GM04504 (cell line): ENCODE results near the gene DLGAP4.

Experiments
- DNase-seq: peaks from one replicate; pipeline ENCODE4 v3.0.0-alpha.2; 2012; ENCODE audit warnings: low read depth

The DLGAP4 gene, protein sequence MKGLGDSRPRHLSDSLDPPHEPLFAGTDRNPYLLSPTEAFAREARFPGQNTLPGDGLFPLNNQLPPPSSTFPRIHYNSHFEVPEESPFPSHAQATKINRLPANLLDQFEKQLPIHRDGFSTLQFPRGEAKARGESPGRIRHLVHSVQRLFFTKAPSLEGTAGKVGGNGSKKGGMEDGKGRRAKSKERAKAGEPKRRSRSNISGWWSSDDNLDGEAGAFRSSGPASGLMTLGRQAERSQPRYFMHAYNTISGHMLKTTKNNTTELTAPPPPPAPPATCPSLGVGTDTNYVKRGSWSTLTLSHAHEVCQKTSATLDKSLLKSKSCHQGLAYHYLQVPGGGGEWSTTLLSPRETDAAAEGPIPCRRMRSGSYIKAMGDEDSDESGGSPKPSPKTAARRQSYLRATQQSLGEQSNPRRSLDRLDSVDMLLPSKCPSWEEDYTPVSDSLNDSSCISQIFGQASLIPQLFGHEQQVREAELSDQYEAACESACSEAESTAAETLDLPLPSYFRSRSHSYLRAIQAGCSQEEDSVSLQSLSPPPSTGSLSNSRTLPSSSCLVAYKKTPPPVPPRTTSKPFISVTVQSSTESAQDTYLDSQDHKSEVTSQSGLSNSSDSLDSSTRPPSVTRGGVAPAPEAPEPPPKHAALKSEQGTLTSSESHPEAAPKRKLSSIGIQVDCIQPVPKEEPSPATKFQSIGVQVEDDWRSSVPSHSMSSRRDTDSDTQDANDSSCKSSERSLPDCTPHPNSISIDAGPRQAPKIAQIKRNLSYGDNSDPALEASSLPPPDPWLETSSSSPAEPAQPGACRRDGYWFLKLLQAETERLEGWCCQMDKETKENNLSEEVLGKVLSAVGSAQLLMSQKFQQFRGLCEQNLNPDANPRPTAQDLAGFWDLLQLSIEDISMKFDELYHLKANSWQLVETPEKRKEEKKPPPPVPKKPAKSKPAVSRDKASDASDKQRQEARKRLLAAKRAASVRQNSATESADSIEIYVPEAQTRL

DNA sequence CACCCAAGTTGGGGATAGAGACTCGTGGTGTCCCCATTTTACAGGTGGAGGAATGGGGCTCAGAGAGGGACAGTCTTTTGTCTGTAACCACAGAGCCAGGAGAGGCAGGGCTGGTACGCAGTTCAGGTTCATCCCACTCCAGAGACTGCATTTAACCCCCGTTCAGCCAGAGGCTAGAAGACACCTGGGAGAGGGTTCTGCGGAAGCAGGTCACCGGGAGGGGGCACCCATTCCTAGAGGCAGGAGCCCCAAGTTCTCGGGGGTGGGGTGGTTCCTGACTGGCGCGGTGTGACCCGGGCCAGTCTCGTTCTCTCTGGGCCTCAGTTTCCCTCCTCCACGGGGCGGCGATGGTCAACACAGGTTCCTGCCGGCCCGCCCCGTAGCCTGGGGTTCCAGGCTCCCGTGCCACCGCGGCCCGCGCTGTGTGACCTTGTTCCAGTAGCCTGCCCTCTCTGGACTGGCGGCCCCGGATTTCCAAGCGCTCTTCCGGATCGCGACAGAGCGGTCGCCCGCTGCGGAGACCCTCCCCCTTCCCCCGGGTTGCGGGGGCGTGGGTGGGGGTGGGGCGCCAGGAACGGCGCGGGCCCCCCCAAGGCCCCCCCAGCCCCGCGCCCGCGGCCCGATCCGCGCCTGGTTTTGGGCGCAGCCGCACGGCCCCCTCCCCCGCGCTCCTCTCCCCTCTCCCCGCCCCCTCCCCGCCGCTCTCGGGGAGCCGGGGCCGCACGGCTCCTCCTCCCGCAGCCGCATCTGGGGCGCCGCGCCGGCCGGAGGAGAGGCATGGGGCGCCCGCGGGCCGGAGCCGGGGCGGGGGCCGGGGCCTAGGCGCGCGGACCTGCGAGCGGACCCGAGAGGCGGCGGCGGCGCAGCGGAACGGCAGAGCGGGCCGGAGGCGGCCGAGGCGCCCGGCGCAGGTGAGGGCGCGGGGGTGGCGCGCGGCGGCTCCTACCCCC is at the start of gene DLGAP4:
DLGAP4 (plus strand) TSS at position 738 of the 950 bp plus-strand sequence. CDS start 125,379 bp downstream, outside the sequence.
- no peak for DNase-seq

DNA sequence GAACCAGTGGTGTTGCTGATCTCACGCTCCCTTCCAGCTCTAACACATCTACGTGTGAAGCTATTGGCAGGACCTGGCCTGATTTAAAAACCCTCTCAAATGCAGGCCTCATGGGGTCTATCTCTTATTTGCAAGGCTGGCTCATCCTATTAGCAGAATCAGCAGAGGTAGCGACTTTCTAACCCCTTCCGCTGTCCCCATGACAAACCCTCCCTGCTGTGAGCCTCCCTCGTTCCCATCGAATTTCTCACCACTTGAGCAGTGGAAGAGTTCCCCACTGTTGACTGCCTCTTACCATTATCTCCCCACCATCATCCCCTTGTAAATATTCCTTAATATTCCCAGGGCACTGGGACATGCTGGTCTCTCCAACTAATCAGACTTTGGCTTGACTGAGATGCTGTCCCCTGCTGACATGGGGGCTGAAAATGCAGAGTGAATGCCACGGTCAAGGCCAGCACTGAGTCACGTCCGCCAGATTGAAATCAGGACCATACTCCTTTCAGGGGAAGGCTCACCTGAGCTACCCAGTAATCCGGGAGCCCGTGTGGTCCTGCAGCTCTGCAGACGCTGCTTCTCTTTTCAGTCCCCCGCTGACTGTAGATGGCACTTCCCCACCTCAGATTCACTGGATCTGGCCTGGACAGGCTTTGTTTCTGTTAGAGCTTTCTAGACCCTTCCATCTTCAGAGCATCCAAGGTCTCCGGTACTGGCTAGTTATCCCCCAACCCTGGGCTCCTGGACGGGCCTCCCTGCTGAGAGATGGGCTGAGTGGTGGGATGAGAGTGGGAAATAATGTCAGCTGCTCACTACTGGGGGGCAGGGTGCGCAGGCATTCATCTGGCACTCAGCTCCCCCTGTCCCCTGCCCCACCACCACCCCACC is 46.7 kb upstream of the DLGAP4 start:
- DNase-seq, result no peak

DNA sequence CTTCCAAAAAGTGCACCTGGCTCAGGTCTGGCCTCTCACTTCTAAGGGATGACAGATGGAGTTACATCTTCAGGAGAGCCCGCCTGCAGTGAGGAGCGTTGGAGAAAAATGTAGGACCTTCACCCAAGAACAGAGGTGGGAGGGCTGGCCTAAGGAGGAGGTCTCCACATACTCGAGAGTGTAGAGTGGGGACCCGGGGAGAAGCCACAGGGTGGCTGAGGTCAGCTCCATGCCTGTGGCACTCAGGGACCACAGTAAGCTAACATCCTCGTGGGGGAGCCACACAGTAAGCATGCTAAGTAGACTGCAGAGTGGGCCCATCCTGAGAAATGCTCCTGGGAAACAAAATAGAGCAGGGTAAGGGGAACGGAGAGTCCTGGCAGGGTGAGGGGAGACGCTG is 45.8 kb upstream of the DLGAP4 start:
- no peak for DNase-seq

DNA sequence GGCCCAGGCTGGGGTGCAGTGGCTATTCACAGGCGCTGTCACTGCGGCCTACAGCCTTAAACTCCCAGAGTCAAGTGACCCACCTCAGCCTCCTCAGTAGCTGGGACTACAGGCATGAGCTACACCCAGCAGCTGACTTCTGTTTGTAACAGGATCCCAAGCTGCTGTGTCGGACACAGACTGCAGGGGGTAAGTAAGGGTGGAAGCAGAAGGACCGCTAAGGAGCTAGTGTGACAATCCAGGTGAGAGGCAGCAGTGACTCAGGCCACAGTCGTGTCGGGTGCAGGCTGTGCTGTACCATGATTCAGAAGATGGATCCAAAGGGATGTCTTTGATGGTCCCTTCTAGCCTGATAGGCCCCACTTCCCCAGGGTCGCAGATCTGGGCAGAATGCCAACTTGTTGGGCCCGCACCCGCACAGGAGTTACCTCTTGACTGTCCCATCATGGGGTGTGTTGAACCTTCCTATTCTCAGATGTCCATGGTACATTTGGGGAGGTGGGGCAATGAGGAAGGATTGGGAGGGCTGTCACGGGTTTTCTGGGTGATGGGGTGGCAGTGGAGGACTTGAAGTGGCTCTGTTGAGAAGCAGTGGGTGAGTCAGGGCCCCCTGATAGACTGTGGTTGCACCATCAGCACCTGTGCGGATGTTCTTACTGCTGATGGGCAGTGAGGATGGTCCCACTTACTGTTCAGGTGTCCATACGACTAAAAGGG is 44.6 kb upstream of the DLGAP4 start:
- DNase-seq, result no peak

DNA sequence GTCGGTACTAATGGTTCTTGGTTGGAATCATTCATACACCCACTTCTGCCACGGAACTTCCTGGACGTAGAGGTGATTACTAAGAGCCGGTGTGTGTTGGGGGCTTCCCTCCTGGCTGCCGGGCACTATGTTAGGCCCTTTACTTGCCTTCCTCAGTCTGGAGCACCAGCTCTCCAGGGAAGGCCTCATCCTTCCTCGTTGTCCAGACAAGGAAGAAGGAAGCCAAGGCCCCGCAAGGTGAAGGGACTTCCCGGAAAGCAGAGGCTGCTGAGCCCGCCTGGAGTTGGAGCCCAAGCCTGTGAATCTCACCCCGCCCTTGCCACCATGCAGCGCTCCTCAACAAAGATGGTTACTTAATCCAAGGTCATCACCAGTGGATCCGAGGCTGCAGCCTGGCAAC is 43.7 kb upstream of the DLGAP4 start:
- DNase-seq, result no peak

DNA sequence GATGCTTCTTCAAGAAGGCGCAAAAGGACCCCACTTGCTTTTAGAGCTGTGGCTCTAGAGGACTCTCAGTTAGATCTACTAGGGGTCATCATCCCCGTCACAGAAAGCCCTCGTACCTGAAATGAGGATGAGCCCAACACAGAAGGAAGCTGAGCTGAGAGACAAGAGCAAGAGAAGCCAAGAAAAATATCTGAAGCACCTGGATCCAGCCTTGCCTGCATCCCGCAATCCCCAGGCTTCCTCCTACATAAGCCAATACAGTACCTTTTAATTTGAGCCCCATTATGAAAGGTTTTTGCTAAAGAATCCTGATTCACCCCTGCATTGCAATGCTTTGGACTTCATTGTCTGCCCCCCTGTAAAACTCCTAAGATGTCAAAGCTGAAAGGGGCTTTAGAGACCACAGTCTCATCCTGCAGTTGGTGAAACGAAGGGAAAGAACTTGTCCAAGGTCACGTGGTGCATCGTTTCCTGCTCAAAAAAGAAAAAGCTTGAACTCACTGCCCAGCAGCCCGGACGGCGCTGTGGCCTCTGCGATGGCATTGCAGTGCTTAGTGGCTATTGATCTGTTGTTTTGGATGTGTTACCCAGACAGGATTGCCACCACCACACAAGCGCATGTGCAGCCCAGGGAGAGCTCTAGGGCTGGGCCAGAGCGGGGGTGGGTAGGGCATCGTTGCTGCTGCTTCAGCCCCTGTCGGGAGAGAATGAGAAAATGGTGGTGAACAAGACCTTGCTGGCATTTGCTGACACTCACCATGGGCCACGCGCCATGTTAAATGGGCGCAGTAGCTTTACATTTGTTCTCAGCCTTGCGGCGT is 41.5 kb upstream of the DLGAP4 start:
- no peak for DNase-seq

DNA sequence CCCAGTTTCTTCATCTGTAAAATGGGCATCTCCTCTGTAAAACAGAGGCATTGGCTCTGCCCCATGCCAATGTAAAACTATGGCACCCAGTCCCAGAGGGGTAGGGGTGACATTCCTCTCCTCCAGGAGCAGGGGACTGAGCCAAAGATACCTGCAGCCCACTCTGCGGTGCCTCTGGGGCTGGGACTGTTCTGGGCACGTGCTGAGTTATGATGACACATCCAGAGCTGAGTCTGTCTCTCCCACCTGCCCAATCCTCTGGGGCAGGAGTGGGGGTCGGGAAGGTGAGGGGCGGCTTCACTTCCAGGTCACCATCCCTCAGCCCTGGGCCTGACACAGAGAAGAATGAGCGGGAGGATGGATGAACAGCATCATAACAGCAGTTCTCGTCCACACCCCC is 40.0 kb upstream of the DLGAP4 start:
- DNase-seq, result no peak

DNA sequence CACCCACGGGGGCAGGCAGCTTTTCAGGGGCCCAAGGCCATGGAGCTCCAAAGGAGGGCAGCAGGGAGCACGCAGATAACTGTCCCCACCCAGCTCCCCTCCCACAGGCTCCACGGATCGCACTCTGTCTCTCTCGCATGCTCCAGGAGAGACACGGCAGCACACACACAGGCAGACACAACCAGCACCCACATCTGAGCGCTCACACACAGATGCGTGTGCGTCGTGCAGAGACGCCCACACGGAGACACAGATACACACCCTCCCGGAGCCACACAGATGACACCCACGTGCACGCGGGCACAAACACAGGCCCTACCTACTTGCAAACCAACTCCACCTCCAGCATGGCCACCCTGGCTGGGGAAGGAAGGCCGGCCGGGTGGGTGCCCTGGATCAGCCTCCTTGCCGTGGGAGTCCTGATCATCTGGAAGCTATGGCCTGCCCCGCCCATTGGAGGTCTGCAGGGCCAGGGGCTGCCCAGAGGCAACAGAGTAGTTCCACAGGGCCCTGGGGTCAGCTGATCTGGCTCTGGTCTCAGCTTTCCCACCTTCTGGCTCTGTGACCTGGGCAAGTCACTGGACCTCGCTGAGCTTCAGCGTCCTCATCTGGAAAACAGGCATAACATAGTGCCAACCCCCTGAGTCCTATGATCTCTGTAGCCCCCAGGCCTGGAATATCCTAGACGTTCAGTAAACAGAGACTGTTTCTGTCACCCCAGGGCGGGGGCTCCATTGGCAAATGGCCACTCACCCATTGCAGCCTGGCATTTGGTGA is 38.3 kb upstream of the DLGAP4 start:
- no peak for DNase-seq

DNA sequence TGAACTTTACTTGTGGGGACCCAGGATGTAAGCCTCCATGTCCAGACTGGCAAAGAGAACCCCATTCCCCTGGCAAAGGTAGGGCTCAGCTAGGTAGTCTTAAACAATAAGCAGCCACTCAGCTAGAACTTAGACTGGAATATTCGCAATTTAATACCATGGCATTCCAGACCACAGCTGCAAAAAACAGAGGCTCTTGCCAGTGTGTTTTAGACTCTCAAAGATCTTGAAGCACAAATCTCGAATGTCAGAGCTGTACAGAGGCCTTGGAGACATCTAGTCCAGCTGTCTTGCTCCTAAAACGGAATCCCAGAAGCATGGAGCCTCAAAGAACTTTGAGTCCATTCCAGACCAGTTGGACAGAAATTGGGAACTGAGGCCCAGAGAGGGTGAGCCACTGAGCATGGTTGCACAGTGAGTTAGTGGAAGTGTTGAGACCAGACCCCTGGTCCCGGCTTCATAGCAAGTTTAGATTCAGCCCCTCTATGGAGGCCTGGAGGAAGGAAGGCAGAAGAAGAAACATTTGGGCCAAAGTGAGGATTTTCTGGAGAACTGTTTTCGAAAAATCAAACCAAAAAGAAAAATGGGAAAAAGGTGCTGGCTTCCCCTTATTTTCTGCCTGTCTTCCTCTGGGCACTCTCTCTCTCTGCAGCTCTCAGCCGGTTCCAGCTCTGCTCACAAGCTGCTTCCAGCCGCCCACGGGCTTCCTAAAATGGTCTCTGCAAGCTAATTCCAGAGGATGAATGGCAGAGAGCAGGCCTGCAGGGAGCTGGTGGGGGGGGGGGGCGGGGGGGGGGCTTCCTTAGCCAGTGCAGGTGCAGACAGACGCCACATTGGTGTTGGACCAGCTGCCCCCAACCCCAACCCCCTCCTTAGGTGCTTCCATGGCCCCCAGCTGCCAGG is 37.4 kb upstream of the DLGAP4 start:
- DNase-seq, result no peak

DNA sequence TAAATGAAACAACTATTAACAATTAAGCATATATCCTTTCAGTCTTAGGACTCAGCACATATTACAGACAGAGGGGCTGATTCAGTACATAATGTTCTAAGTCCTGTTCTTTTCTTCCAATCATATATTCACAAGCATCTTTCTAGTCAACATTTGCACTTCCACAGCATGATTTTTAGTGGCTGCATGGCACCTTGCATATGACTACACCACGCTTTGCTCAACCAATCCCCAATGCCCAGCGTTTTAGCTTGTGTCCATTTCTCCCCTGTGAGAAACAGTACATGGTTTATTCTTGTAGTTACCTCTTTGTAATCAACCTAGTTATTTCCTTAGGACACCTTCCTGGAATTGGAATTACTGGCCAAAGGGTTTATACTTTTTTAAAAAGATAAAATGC is 36.6 kb upstream of the DLGAP4 start:
- no peak for DNase-seq

DNA sequence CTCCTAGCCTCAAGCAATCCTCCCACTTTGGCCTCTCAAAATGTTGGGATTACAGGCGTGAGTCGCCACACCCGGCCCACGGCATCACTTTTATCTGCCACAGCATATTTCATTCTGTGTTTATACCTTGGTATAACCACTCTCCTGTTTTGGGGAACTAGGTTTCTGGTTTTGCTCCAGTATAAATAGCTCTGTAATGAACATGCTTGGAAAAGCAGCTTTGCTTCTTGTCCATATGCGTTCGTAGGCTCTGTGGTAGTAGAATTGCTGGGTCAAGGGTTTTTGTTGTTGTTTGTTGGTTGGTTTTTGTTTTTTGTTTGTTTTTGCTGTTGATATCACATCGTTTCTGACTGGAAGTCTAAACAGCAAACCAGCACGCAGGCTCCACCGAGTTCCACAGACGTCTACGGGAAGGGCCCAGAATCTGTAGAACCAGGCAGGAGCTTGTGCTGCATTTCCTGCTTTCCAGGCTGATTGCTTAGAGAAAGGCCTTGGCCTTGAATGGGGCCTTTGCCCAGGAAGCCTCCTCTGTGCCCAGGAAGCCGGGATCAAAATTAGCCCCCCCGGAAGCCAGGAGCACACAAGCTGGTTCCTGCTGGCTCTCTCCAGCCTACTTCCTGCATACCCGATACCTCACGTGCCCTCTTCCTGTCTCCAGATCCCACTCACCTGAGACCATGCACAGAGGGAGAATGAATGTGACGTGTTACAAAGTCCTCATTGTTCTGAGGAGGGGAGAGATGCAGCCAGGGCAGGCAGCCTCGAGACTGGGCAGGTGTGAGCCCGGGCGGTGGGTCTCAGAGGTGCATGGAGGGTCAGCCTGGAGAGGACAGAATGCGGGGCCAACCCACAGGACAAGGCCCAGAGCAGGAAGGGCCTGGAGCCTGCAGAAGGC is 35.1 kb upstream of the DLGAP4 start:
- DNase-seq, result no peak

DNA sequence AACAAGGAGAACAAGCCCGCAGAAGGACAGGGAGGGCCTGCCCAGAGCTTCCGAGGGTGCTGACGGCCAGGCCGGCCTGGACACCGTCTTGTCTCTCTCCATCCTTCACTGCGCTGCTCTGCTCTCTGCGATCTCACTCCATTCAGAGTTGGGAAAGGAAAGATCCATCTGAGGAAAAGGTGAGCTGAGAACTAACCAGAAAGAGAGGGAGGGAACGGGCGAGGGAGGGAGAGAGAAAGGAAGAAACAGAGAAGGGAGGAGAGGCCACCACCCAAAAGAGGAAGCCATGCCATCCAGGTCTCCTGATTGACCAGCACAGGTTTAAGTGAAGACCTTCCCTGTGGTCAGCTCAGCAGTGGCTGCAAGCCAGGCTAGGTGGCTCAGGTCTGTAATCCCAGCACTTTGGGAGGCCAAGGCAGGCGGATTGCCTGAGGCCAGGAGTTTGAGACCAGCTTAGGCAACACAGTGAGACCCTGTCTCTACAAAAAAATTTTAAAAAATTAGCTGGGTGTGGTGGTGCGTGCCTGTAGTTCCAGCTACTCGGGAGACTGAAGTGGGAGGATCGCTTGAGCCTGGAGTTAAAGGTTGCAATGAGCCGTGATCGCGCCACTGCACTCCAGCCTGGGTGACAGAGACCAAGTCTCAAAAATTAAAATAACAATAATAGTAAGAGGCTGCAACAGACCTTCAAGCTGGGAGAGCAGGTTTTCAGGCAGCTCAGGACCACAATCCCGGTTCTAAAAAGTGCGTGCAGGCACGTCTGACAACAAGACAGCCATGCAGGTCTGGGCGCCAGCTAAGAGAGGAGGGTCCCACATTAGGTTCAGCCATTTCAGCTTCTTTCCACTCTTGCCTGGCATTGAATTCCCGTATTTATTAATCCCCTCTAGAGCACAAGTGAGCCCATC is 34.2 kb upstream of the DLGAP4 start:
- DNase-seq, result no peak

DNA sequence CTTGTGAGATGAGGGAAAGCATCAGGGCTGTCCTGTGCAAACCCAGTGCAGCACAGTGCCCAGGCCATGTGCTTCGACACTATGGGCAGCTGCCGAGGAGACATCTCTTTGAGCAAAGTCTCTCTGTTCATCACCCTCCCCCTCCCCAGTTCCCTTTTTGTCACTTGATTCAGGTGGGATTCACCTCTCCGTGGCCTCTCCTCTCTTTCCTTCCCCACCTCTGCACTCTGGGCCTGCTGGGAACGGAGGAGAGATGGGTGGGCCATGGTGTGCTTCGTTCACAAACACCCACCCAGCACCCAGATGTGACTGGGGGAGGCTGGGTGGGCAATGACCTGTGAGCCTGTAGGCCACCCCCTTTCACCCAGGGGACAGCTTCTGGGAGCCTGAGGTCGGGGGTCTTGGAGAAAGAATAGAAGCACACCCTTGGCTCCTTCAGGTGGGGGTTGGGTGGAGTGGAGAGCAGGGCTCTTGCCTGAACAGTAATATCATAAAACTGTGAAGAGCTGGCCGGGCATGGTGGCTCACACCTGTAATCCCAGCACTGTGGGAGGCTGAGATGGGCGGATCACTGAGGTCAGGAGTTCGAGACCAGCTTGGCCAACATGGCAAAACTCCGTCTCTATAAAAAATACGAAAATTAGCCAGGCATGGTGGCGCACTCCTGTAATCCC is 33.5 kb upstream of the DLGAP4 start:
- no peak for DNase-seq

DNA sequence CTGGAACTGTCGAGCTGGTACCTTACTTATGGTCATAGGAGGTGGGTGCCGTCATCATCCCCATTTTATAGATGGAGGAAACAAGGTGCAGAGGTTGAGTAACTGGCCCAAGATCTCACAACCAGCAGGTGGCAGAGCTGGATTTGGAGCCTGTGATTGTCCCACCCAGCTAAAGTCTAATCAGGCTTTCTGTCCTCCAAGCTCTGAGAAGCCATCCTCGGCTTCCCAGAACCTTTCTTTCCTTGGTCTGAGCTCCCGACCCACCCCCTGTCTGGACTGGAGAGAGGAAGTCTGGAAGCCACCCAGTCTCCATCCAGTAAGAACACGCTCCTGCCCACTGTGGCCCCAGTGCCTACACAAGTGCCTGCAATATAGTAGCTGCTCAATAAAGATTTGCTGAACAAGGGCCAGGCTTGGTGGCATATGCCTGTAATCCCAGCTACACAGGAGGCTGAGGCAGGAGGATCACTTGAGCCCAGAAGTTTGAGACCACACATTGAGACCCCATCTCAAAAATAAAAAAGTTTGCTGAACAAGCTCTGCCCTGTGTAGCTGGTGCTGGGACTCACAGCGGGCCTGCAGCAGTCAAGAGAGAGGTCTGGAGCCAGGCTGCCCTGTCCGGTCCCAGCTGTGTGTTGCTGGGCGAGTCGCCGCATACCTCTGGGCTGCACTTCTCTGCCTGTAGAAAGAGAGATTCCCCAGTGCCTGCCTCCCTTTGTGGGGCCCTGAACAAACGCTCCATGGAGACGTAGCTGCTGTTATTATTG is 32.5 kb upstream of the DLGAP4 start:
- no peak for DNase-seq
